ENCODE results near the gene MUC20.
"Not testable (repeated sequence)": the region's sequence is repeated elsewhere in the genome, so short reads cannot be mapped to it uniquely, and the experiment has no call there.

MUC20 gene

DNA sequence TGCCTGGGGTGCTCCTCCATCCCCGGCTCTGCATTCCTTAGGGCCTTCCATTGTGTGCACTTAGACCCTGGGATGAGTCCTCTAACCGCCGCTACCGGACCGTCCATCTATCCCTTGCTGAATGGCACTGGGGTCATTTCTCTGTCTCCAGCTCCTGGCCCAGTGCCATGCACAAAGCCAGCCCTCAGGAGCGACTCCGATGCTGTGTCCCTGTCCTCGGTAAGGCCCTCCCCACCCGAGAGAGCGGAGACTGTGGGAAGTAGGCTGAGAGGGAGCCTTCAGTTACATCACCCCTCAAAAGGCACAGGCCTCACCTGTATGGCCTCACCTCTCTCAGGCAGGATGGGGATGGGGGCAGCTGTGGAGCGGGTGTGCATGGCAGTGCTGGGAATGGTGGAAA lies 57.2 kb downstream of the MUC20 start:
- DNase-seq: no peak

DNA sequence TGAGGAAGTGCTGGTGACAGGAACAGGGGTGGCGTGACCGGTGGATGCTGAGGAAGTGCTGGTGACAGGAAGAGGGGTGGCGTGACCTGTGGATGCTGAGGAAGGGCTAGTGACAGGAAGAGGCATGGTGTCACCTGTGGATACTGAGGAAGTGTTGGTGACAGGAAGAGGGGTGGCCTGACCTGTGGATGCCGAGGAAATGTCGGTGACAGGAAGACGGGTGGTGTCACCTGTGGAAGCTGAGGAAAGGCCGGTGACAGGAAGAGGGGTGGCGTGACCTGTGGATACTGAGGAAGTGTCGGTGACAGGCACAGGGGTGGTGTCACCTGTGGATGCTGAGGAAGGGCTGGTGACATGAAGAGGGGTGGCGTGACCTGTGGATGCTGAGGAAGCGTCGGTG lies 60.5 kb downstream of the MUC20 start:
- DNase-seq: not testable (repeated sequence)

Data from NCI-H1436 (cell line).